ENCODE results near the gene TNNT3. TPM values are rescaled to one million over a fixed set of nuclear protein-coding genes. Genes with fewer than 3 reads are reported as not detected.

TNNT3 gene
- total RNA-seq, 4 donors from 2014 or later = 1.9 to 3.3 TPM; not detected in 2

DNA sequence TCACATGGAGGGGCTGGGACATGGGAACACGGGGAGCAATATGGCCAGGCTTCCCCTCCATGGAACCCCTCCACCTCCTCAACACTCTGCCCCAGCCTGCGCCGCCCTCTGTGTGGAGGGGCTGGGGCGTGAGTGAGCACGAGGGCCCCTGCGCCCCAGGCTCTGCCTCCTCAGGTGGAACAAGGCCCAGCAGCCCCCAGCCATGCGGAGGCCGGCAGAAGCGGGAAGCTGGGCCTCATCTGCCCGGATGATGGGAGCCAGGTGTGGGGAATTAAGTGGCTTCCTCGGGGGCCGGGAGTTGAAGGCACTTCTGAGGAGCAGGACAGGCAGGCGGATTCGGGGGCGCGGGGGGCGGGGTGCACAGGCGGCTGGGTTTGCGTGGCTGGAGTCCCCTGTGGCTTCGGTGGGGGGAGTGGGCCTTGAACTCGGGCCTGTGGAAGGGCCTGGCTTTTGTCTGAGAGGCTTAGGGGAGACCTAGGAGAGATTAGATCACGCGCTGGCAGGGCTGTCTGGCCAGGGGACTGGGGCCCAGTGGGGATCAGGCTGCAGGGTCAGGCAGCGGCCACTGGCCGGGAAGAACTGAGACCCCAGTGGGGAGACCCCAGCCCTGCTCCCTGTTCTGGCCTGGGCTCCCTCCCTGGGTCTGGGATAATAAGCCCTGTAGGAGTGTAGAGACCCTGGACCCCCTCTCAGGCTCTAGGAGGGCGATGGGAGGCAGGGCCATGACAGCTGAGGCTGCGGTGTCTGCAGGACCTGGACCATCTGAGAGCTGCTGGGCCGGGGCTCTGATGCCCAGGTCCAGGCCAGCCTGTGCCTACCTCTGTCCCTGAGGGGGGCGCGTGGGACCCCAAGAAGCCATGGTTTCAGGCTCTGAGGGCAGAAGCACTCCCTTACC lies 41.1 kb upstream of the TNNT3 start:
- Histone ChIP-seq H3K36me3 (no peaks in the 10 kb centered on the region), H3K27ac (peak overlapping the region; percentile 60 to 74 (median 67)), H3K4me1 (peaks cover 0 to 66% (median 17%) of the 10 kb centered on the region in 4 donors), H3K9me3 (no peaks in the 10 kb centered on the region), H3K27me3 (no peaks in the 10 kb centered on the region), H3K4me3 (no peak overlapping the region)
- WGBS, 2 donors (ENCODE audit: low coverage in 1 of 2) = 83% methylated on average over 23 of the region's 30 CpGs; no CpG with 5 or more reads in 1 of the 2 donors
- DNase-seq = no peak
- in situ Hi-C loops (cut with MboI; ENCODE audit: low pct_ligation_motif_present in 1 of 4, low pct_unique_long_range_greater_than_20kb in 1 of 4, low sequenced_read_pairs in 3 of 4) = no loop called here
- TF ChIP-seq, protein P1, sequence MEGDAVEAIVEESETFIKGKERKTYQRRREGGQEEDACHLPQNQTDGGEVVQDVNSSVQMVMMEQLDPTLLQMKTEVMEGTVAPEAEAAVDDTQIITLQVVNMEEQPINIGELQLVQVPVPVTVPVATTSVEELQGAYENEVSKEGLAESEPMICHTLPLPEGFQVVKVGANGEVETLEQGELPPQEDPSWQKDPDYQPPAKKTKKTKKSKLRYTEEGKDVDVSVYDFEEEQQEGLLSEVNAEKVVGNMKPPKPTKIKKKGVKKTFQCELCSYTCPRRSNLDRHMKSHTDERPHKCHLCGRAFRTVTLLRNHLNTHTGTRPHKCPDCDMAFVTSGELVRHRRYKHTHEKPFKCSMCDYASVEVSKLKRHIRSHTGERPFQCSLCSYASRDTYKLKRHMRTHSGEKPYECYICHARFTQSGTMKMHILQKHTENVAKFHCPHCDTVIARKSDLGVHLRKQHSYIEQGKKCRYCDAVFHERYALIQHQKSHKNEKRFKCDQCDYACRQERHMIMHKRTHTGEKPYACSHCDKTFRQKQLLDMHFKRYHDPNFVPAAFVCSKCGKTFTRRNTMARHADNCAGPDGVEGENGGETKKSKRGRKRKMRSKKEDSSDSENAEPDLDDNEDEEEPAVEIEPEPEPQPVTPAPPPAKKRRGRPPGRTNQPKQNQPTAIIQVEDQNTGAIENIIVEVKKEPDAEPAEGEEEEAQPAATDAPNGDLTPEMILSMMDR (IDR thresholded peaks at IDR 0.05) = no peak
- no peak for TF ChIP-seq EP300 (IDR thresholded peaks at IDR 0.05; ENCODE audit: low read depth)
- no peak for TF ChIP-seq POLR2A (IDR thresholded peaks at IDR 0.05)
- TF ChIP-seq POLR2AphosphoS5 (IDR thresholded peaks at IDR 0.05) = no peak
- intact Hi-C loops (cut with DNase I; ENCODE audit: low total_unique reads) = no loop called here

DNA sequence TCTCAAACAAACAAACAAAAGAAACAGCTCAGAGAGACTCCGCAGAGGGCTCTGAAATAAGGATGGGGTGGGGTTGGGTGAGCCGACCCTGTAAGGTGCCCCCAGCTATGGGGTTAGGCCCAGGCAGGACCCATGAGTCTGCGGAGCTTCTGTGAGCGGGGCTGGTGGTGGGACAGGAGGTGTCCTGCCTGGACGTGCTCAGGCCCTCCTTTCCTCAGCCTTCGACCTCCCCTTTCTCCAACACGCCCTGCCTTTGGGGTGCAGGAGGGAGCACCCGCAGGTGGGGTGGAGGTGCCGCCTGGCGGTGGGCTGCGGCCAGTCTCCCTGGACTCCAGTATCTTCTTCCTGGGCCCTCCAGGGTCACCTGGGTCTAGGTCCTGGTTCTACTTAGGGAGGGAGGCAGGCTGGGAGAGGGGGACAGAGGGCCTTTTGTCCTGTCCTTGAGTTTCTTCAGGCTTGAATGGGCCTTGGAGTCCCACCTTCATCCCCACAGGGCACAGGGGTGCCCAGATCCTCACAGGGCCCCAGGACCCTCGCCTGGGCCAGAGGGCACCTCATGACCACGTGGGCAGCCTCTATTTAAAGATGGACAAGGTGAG lies 40.1 kb upstream of the TNNT3 start:
- in situ Hi-C loops (cut with MboI; ENCODE audit: low pct_ligation_motif_present in 1 of 4, low pct_unique_long_range_greater_than_20kb in 1 of 4, low sequenced_read_pairs in 3 of 4) = no loop called here

DNA sequence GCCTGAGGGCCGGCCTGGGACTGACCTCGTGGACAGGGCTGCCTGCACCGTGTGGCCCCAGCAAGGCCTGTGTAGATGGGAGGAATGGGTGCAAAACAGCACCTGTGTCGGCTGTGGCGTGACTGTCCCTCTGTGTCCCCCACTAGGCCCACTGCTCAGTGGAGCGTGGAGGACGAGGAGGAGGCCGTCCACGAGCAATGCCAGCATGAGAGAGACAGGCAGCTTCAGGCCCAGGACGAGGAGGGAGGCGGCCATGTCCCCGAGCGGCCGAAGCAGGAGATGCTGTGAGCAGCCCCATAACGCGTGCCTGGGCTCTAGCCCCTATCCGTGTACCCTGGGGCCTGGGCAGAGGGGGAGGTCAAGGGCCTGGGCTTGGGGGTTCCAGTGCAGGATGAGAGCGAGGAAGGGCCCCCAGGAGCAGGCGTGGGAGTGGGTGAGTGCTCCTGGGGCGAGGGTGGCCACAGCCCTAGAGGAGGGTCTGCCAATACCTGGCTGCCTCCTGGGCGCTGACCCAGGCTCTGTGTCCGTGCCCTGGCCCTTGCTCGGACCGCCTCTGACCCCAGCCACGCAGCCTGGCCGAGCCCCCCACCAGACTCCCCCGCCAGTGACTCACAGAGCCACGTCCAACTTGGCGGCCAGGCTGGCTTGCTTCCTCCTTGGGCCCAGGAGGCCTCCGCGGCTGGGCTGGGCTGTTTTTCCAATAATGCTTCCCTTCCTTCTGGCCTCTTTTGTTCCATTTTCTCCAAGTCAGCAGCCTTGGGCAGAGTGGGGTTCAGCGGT lies 39.4 kb upstream of the TNNT3 start:
- DNase-seq = no peak
- intact Hi-C loops (cut with DNase I; ENCODE audit: low total_unique reads) = loop anchor here (5.0 kb wide), 1 partner anchor 927 kb away; no protein-coding TSS in a partner anchor
- no peak for TF ChIP-seq POLR2A (IDR thresholded peaks at IDR 0.05)
- no peak for TF ChIP-seq POLR2AphosphoS5 (IDR thresholded peaks at IDR 0.05)
- TF ChIP-seq, protein P1 (IDR thresholded peaks at IDR 0.05) = no peak
- no peak for TF ChIP-seq EP300 (IDR thresholded peaks at IDR 0.05; ENCODE audit: low read depth)
- H3K4me1 ChIP-seq = peaks cover 0 to 60% (median 17%) of the 10 kb centered on the region in 4 donors
- H3K4me3 ChIP-seq = no peak overlapping the region
- H3K27ac ChIP-seq = peak overlapping the region; percentile 60 to 74 (median 67)
- in situ Hi-C loops (cut with MboI; ENCODE audit: low pct_ligation_motif_present in 1 of 4, low pct_unique_long_range_greater_than_20kb in 1 of 4, low sequenced_read_pairs in 3 of 4) = no loop called here
- H3K36me3 ChIP-seq = no peaks in the 10 kb centered on the region
- H3K27me3 ChIP-seq = no peaks in the 10 kb centered on the region
- 47 to 75% methylated on average over 3 to 28 of the region's 32 CpGs for WGBS, 2 donors (ENCODE audit: low coverage in 1 of 2)
- no peaks in the 10 kb centered on the region for H3K9me3 ChIP-seq

More for the DNA sequence above, 40.1 kb upstream of the TNNT3 start:
- Histone ChIP-seq H3K36me3 (no peaks in the 10 kb centered on the region), H3K4me1 (peaks cover 0 to 66% (median 17%) of the 10 kb centered on the region in 4 donors), H3K27ac (peak overlapping the region; percentile 60 to 74 (median 67)), H3K9me3 (no peaks in the 10 kb centered on the region), H3K27me3 (no peaks in the 10 kb centered on the region), H3K4me3 (no peak overlapping the region)
- DNase-seq = no peak
- TF ChIP-seq POLR2AphosphoS5 (IDR thresholded peaks at IDR 0.05) = no peak
- TF ChIP-seq EP300 (IDR thresholded peaks at IDR 0.05; ENCODE audit: low read depth) = no peak
- TF ChIP-seq POLR2A (IDR thresholded peaks at IDR 0.05) = no peak
- TF ChIP-seq, protein P1 (IDR thresholded peaks at IDR 0.05) = no peak
- intact Hi-C loops (cut with DNase I; ENCODE audit: low total_unique reads) = no loop called here
- WGBS, 2 donors (ENCODE audit: low coverage in 1 of 2) = 66 to 79% methylated on average over 2 to 9 of the region's 13 CpGs
